Measurements from ENCODE around the gene MALRD1.

- no peak for TF ChIP-seq CTCF (IDR thresholded peaks at IDR 0.05)
- no peak for TF ChIP-seq EP300 (IDR thresholded peaks at IDR 0.05)
These were observed 635.4 kb downstream of the MALRD1 start for GRCh38 chr10:19683960-19684359.
